Measurements from ENCODE around the gene ARHGEF10L. TPM values are rescaled to one million over a fixed set of nuclear protein-coding genes. Genes with fewer than 3 reads are reported as not detected.

ARHGEF10L gene
- polyA plus RNA-seq, 1 donor (not counting 4 experiments of a cell fraction or from before 2014, with no cell fraction given): 2.4 TPM

DNA sequence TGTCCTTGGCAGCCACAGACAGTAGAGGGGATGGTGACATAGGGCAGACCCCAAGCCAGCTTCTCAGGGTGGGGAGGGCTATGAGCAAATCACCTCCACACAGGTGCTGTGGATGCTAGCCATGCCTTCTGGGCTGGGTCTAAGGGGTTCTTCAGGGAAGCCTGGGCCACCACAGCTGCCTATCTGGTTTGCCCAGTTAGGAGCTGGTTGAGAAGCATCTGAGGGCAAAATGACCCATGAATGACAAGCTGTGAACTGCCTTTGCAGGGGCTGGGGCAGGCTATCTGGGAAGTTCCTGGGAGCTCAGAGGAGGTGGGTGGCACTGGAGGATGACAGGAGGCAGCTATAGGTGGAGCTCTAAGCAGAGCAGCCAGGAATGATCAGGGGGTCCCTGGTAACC lies 10.1 kb upstream of the ARHGEF10L start:
- Histone ChIP-seq H3K27ac (ENCODE audit: control insufficient read depth, insufficient read depth, low read length) (no peak overlapping the region), H3K4me3 (ENCODE audit: control insufficient read depth in 2 of 3, extremely low read depth in 1 of 3, insufficient read depth in 2 of 3, low read depth in 1 of 3, low read length in 3 of 3) (no peak overlapping the region), H3K27me3 (ENCODE audit: control insufficient read depth, extremely low read depth, insufficient read depth, low read length) (no peaks in the 10 kb centered on the region), H3K9me3 (ENCODE audit: control insufficient read depth, low read depth, low read length) (no peaks in the 10 kb centered on the region), H3K4me2 (ENCODE audit: control insufficient read depth, extremely low read depth, insufficient read depth, low read depth, low read length) (no peak overlapping the region), H3K9ac (ENCODE audit: control insufficient read depth, extremely low read depth, insufficient read depth, low read length) (no peak overlapping the region), H3K79me2 (ENCODE audit: control insufficient read depth, insufficient read depth, low read length) (no peaks in the 10 kb centered on the region), H4K20me1 (ENCODE audit: control insufficient read depth, extremely low read depth, insufficient read depth, low read length) (no peaks in the 10 kb centered on the region), H3K4me1 (ENCODE audit: control insufficient read depth, extremely low read depth, insufficient read depth, low read length) (peaks cover 3% of the 10 kb centered on the region), H2AFZ (ENCODE audit: control insufficient read depth, low read length) (no peak overlapping the region), H3K9me1 (ENCODE audit: control insufficient read depth, extremely low read depth, insufficient read depth, low read length) (no peaks in the 10 kb centered on the region), H3K36me3 (ENCODE audit: control insufficient read depth in 2 of 2, extremely low read depth in 1 of 2, insufficient read depth in 2 of 2, low read length in 2 of 2) (no peaks in the 10 kb centered on the region)
- no peak for DNase-seq (ENCODE audit: low read depth, low spot score)
- TF ChIP-seq, protein P1, sequence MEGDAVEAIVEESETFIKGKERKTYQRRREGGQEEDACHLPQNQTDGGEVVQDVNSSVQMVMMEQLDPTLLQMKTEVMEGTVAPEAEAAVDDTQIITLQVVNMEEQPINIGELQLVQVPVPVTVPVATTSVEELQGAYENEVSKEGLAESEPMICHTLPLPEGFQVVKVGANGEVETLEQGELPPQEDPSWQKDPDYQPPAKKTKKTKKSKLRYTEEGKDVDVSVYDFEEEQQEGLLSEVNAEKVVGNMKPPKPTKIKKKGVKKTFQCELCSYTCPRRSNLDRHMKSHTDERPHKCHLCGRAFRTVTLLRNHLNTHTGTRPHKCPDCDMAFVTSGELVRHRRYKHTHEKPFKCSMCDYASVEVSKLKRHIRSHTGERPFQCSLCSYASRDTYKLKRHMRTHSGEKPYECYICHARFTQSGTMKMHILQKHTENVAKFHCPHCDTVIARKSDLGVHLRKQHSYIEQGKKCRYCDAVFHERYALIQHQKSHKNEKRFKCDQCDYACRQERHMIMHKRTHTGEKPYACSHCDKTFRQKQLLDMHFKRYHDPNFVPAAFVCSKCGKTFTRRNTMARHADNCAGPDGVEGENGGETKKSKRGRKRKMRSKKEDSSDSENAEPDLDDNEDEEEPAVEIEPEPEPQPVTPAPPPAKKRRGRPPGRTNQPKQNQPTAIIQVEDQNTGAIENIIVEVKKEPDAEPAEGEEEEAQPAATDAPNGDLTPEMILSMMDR (optimal IDR thresholded peaks at IDR 0.05 in 1 of 3, IDR thresholded peaks at IDR 0.05 in 1 of 3, conservative IDR thresholded peaks at IDR 0.05 in 1 of 3; ENCODE audit: extremely low read depth in 1 of 3, insufficient read depth in 2 of 3, low read length in 3 of 3): no peak
- no peak for FAIRE-seq
- dilution Hi-C loops (cut with MboI; ENCODE audit: extremely low pct_ligation_motif_present, low sequenced_read_pairs): no loop called here

DNA sequence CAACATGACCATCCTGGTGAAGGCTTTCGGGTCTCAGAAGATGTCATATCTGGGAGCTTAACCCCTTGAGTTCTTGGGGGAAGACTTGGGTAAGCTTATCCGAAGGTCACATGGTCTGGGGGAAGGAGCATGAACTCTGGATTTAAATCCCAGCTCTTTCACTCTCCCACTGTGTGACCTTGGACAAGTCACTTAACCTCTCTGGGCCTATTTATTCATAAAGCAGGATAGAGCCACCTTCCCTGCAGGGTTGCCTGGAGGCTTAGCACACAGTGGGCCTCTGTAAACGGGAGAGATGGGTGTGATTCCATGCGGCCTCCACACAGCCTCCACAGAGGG lies 8.2 kb upstream of the ARHGEF10L start:
- no peak overlapping the region for H3K27ac ChIP-seq (ENCODE audit: control insufficient read depth, insufficient read depth, low read length)
- H3K36me3 ChIP-seq (ENCODE audit: control insufficient read depth in 2 of 2, extremely low read depth in 1 of 2, insufficient read depth in 2 of 2, low read length in 2 of 2): no peaks in the 10 kb centered on the region
- FAIRE-seq (no peak), DNase-seq (ENCODE audit: low read depth, low spot score) (no peak)
- no peaks in the 10 kb centered on the region for H4K20me1 ChIP-seq (ENCODE audit: control insufficient read depth, extremely low read depth, insufficient read depth, low read length)
- H3K27me3 ChIP-seq (ENCODE audit: control insufficient read depth, extremely low read depth, insufficient read depth, low read length): no peaks in the 10 kb centered on the region
- H3K9ac ChIP-seq (ENCODE audit: control insufficient read depth, extremely low read depth, insufficient read depth, low read length): no peak overlapping the region
- H2AFZ ChIP-seq (ENCODE audit: control insufficient read depth, low read length): no peak overlapping the region
- no peaks in the 10 kb centered on the region for H3K9me1 ChIP-seq (ENCODE audit: control insufficient read depth, extremely low read depth, insufficient read depth, low read length)
- no peak overlapping the region for H3K4me2 ChIP-seq (ENCODE audit: control insufficient read depth, extremely low read depth, insufficient read depth, low read depth, low read length)
- no peaks in the 10 kb centered on the region for H3K79me2 ChIP-seq (ENCODE audit: control insufficient read depth, insufficient read depth, low read length)
- H3K9me3 ChIP-seq (ENCODE audit: control insufficient read depth, low read depth, low read length): no peaks in the 10 kb centered on the region
- H3K4me3 ChIP-seq (ENCODE audit: control insufficient read depth in 2 of 3, extremely low read depth in 1 of 3, insufficient read depth in 2 of 3, low read depth in 1 of 3, low read length in 3 of 3): no peak overlapping the region
- H3K4me1 ChIP-seq (ENCODE audit: control insufficient read depth, extremely low read depth, insufficient read depth, low read length): peaks cover 3% of the 10 kb centered on the region
- dilution Hi-C loops (cut with MboI; ENCODE audit: extremely low pct_ligation_motif_present, low sequenced_read_pairs): no loop called here
- TF ChIP-seq, protein P1 (optimal IDR thresholded peaks at IDR 0.05 in 1 of 3, IDR thresholded peaks at IDR 0.05 in 1 of 3, conservative IDR thresholded peaks at IDR 0.05 in 1 of 3; ENCODE audit: extremely low read depth in 1 of 3, insufficient read depth in 2 of 3, low read length in 3 of 3): no peak
- no peak for TF ChIP-seq EZH2 (IDR thresholded peaks at IDR 0.05; ENCODE audit: low read length)

Measured in keratinocyte (primary cell).